ENCODE measurements around the gene A2M. TPM values are rescaled to one million over a fixed set of nuclear protein-coding genes. Genes with fewer than 3 reads are reported as not detected.

A2M gene
- total RNA-seq, 2 donors from 2014 or later = 105 to 201 TPM

DNA sequence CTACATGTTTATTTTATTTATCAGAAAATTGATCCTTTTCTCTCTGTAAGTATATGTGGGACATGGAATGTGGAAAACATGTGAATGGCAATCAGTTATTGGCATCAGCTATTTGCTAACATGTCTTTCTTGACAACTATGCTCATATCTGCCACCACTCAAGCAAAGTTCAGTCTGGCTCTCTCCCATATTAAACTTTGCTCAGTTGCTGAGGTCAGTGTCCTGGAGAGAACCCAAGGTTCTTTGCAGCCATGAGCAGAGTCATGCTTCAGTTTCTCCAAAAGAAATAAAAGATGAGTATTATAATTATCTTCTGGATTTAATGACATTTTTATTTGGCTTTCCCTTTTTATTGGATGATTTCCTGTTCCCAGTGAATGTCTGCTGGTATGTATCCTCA is 42.6 kb downstream of the A2M start:
- intact Hi-C loops (cut with DNase I) = no loop called here
- H3K9me3 ChIP-seq = no peaks in the 10 kb centered on the region
- TF ChIP-seq, protein P1, sequence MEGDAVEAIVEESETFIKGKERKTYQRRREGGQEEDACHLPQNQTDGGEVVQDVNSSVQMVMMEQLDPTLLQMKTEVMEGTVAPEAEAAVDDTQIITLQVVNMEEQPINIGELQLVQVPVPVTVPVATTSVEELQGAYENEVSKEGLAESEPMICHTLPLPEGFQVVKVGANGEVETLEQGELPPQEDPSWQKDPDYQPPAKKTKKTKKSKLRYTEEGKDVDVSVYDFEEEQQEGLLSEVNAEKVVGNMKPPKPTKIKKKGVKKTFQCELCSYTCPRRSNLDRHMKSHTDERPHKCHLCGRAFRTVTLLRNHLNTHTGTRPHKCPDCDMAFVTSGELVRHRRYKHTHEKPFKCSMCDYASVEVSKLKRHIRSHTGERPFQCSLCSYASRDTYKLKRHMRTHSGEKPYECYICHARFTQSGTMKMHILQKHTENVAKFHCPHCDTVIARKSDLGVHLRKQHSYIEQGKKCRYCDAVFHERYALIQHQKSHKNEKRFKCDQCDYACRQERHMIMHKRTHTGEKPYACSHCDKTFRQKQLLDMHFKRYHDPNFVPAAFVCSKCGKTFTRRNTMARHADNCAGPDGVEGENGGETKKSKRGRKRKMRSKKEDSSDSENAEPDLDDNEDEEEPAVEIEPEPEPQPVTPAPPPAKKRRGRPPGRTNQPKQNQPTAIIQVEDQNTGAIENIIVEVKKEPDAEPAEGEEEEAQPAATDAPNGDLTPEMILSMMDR (IDR thresholded peaks at IDR 0.05) = no peak
- no peaks in the 10 kb centered on the region for H3K27me3 ChIP-seq
- DNase-seq = no peak
- H3K4me1 ChIP-seq = no peaks in the 10 kb centered on the region
- H3K27ac ChIP-seq = no peak overlapping the region
- no peaks in the 10 kb centered on the region for H3K36me3 ChIP-seq
- H3K9ac ChIP-seq (ENCODE audit: low read depth in 2 of 2, low read length in 2 of 2) = no peak overlapping the region
- no peak overlapping the region for H3K4me3 ChIP-seq

DNA sequence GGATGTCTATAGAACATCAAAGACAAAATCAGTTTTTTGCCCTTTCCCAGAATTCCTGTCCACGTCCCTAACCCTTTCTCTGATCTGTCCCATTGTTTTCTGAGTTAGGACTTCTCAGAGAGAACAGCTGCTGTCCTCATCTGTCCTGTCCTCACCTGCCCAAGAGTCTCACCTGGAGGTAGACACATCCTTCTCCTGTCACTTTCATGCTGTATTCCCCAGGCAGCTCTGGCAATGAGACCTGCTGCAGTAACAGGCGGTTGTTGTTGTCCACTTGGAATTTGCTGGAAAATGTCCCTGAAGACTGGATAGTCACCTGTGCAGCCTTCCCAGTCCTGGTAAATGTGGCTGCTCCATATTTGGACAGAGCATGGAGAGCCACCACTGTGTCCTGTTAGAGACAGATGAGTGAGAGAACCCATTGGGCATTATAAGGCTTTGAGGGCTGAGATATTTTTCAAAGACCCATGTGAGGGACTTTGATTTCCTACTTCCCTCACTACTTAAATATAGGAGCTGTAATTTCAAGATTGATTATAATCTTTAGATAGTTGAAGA is 43.2 kb downstream of the A2M start:
- intact Hi-C loops (cut with DNase I) = no loop called here
- Histone ChIP-seq H3K27me3 (no peaks in the 10 kb centered on the region), H3K36me3 (no peaks in the 10 kb centered on the region), H3K4me1 (no peaks in the 10 kb centered on the region), H3K9me3 (no peaks in the 10 kb centered on the region), H3K27ac (no peak overlapping the region), H3K4me3 (no peak overlapping the region), H3K9ac (ENCODE audit: low read depth in 2 of 2, low read length in 2 of 2) (no peak overlapping the region)
- TF ChIP-seq, protein P1 (IDR thresholded peaks at IDR 0.05) = no peak
- no peak for DNase-seq

DNA sequence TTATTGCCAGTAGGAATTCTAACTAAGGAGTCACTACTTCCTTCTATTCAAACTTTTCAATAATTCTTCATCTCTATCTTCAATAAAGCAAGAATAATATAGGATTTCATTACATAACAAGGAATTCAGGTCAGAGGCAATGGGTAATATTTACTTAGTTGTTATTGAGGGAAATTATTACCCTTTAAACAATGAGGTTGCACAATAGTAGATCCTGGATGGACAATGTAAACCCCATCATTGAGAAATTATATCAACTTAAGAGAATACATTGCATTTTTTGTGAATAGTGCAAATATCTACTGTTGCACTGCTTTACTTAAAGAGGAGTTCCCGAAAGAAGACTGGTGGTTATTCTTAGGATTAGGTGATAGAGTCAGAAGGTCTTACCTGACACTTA is 43.8 kb downstream of the A2M start:
- H3K4me1 ChIP-seq = no peaks in the 10 kb centered on the region
- no peak overlapping the region for H3K9ac ChIP-seq (ENCODE audit: low read depth in 2 of 2, low read length in 2 of 2)
- no peak overlapping the region for H3K27ac ChIP-seq
- intact Hi-C loops (cut with DNase I) = no loop called here
- H3K27me3 ChIP-seq = no peaks in the 10 kb centered on the region
- DNase-seq = no peak
- H3K4me3 ChIP-seq = no peak overlapping the region
- H3K9me3 ChIP-seq = no peaks in the 10 kb centered on the region
- TF ChIP-seq, protein P1 (IDR thresholded peaks at IDR 0.05) = no peak
- H3K36me3 ChIP-seq = no peaks in the 10 kb centered on the region

DNA sequence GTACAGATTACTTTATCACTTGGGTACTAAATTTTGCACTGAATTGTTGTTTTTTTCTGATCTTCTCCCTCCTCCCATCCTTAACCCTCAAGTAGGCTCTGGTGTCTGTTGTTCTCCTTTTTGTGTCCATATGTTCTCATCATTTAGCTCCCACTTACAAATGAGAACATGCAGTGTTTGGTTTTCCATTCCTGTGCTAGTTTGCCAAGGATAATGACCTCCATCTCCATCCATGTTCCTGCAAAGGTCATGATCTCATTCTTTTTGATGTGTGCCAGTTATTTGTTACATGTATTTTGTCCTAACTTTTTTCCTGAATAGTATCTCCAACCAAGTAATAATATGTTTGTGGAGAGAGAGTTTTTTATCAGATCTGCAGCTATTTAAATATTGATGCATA is 44.2 kb downstream of the A2M start:
- no peak for DNase-seq
- H3K4me1 ChIP-seq = no peaks in the 10 kb centered on the region
- no peak overlapping the region for H3K4me3 ChIP-seq
- no peaks in the 10 kb centered on the region for H3K9me3 ChIP-seq
- H3K27me3 ChIP-seq = no peaks in the 10 kb centered on the region
- no peak overlapping the region for H3K27ac ChIP-seq
- no peaks in the 10 kb centered on the region for H3K36me3 ChIP-seq
- H3K9ac ChIP-seq (ENCODE audit: low read depth in 2 of 2, low read length in 2 of 2) = no peak overlapping the region
- intact Hi-C loops (cut with DNase I) = no loop called here
- TF ChIP-seq, protein P1 (IDR thresholded peaks at IDR 0.05) = no peak

DNA sequence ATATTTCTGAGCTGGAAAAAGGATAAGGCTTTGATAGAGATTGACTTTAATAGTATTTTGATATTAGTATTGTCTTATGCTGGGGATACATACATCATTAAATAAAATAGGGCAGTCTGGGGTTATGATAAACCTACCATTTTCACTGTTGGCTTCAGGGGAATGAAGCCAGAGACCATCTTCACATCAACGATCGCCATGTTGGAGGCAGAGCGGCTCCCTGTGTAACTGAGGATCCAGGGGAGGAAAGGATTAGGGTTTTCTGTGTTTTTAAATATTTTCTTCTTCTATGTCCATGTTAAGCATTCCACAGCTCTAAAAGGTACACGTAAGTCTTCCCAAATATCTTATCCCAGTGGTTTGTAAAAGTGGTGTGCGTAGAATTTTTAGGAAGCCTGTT is 45.4 kb downstream of the A2M start:
- intact Hi-C loops (cut with DNase I) = no loop called here
- no peak for DNase-seq
- Histone ChIP-seq H3K27ac (no peak overlapping the region), H3K9ac (ENCODE audit: low read depth in 2 of 2, low read length in 2 of 2) (no peak overlapping the region), H3K36me3 (no peaks in the 10 kb centered on the region), H3K9me3 (no peaks in the 10 kb centered on the region), H3K27me3 (no peaks in the 10 kb centered on the region), H3K4me3 (no peak overlapping the region), H3K4me1 (no peaks in the 10 kb centered on the region)
- TF ChIP-seq, protein P1 (IDR thresholded peaks at IDR 0.05) = no peak

All from colonic mucosa (tissue), 4 donors.